Activated naive CD8-positive, alpha-beta T cell treated with anti-CD3 and anti-CD28 coated beads for 36 hours (primary cell): Measurements from ENCODE around the gene MUC4. TPM values are rescaled to one million over a fixed set of nuclear protein-coding genes. Genes with fewer than 3 reads are reported as not detected.
"Not testable (repeated sequence)": the region's sequence is repeated elsewhere in the genome, so short reads cannot be mapped to it uniquely, and the experiment has no call there.

Source experiments
- DNase-seq: peaks from one replicate; pipeline ENCODE4 v3.0.0; 2021
- H3K27ac Mint-ChIP-seq: one replicate; pipeline ENCODE4 v1.8.0; 2022; ENCODE audit warnings: mild to moderate bottlenecking, moderate library complexity, mixed read lengths
- H3K27me3 Mint-ChIP-seq: one replicate; pipeline ENCODE4 v1.8.0; 2022; ENCODE audit warnings: mild to moderate bottlenecking, mixed read lengths
- H3K36me3 Mint-ChIP-seq: one replicate; pipeline ENCODE4 v1.8.0; 2021; ENCODE audit warnings: mild to moderate bottlenecking, mixed read lengths
- H3K4me1 Mint-ChIP-seq: one replicate; pipeline ENCODE4 v1.8.0; 2021; ENCODE audit warnings: mixed read lengths
- H3K4me3 Mint-ChIP-seq: one replicate; pipeline ENCODE4 v1.8.0; 2022; ENCODE audit warnings: mild to moderate bottlenecking, moderate library complexity, mixed read lengths
- H3K9me3 Mint-ChIP-seq: one replicate; pipeline ENCODE4 v1.8.0; 2022; ENCODE audit warnings: mixed read lengths
- total RNA-seq, 2 experiments: library from RNA; stranded (reverse); gene quantifications; one replicate each; pipeline ENCODE4 v1.2.3, GENCODE V29; 2021

Gene MUC4
- total RNA-seq, 2 experiments from 2014 or later, result 0.08 to 0.14 TPM

DNA sequence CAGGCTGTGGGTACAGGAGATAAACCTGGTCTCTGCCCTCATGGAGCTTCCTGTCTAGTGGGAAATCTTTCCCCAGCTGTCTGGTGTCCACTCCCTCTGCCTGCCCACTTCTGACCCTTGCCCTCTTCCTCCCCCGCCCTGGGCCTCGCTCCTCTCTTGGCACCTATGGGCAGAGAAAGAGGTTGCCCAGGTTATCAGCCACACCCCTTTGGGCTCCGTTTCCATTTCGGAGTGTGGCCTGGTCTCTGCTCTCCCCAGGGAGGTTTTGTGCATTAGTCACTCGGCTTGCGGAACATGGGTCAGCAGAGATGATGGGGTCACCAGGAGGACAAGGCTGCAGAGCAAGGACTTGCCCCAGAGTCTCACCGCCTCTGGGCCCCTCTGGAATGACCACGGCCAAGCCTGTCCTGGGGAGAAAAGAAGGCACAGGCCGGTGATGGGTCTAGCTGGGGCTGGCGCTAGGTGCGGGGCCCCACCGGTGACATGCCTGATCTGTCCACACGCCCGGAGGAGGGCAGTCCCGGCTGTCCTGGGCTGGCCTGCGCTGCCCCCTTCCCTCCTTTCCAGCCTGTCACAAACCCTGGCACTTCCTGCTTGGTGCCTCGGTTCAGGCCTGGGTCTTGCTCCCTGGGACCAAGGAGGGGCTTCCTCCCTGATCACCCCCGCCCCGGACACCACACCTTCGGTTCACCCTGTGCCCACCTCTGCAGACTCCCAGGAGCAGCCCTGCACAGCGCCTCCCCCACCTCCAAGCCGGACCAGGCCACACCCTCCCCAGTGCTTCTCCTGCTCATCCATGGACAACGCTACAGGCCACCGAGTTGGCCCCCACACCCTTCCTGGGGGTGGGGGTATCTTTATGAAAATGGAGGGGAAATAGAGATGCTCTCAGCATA, 35.6 kb upstream of the MUC4 start:
- Mint-ChIP-seq H3K9me3 (no peaks in the 10 kb centered on the region), H3K4me3 (no peak overlapping the region), H3K4me1 (peaks cover 9% of the 10 kb centered on the region), H3K27me3 (peaks cover 16% of the 10 kb centered on the region), H3K36me3 (no peaks in the 10 kb centered on the region), H3K27ac (no peak overlapping the region)
- no peak for DNase-seq

DNA sequence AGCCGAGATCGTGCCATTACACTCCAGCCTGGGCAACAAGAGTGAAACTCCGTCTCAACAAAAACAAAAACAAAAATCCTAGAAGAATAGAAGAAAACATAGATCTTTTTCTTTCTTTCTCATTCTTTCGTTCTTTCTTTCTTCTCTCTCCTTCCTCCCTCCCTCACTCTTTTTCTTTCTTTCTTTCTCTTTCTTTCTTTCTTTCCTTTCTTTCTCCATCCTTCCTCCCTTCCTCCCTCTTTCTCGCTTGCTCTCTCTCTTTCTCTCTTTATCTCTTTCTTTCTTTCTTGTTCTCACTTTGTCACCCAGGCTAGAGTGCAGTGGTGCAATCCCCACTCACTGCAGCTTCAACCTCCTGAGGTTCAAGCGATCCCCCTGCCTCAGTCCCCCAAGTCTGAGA, 33.8 kb upstream of the MUC4 start:
- H3K27ac Mint-ChIP-seq, result no peak overlapping the region
- H3K4me3 Mint-ChIP-seq, result no peak overlapping the region
- H3K27me3 Mint-ChIP-seq, result peaks cover 10% of the 10 kb centered on the region
- no peak for DNase-seq
- H3K4me1 Mint-ChIP-seq, result peaks cover 2% of the 10 kb centered on the region
- H3K9me3 Mint-ChIP-seq, result no peaks in the 10 kb centered on the region
- no peaks in the 10 kb centered on the region for H3K36me3 Mint-ChIP-seq

GRCh38 chr3:195844671-195845218, 33.0 kb upstream of the MUC4 start:
- Mint-ChIP-seq H3K4me3 (no peak overlapping the region), H3K9me3 (no peaks in the 10 kb centered on the region), H3K27me3 (peaks cover 10% of the 10 kb centered on the region), H3K36me3 (no peaks in the 10 kb centered on the region), H3K4me1 (peaks cover 2% of the 10 kb centered on the region), H3K27ac (no peak overlapping the region)
- no peak for DNase-seq

DNA sequence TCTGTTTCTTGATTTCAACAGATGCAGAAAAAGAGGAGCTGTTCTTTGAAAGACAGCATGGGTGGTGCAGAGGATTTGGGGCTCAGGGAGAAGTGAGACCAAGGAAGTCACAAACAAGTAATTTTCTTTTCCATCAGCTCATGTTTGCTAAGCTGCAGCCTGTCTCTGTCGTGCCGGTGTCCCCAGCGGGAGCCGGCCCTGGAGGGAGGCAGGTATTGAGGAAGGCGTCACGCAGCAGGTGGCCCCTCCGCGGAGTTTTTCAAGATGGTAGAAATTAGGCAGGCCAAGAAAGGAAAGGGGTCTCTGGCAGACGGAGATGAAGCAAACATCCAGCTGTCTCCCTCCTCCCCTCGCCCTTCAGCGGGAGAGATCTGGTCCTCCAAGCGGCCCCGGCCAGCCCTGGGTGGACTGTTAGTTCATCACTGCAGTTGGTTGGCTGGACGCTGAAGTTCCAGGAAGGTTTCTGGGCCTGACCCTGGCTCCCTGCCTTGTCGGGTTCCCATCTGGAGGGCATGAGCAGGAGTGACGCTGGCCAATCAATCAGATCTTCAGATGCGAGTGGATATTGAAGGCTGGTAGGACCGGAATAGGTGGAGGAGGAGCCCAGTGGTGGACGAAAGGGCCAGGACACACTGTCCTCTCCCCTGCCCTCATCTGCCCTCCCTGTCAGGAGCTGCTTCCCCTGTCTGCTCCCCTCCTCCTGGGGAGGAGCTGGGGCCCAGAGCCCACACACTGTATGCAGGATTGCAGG, 27.7 kb upstream of the MUC4 start:
- H3K27me3 Mint-ChIP-seq, result no peaks in the 10 kb centered on the region
- no peaks in the 10 kb centered on the region for H3K9me3 Mint-ChIP-seq
- H3K36me3 Mint-ChIP-seq, result no peaks in the 10 kb centered on the region
- DNase-seq, result no peak
- no peak overlapping the region for H3K4me3 Mint-ChIP-seq
- H3K4me1 Mint-ChIP-seq, result no peaks in the 10 kb centered on the region
- H3K27ac Mint-ChIP-seq, result no peak overlapping the region

- Mint-ChIP-seq H3K4me1 (no peaks in the 10 kb centered on the region), H3K9me3 (no peaks in the 10 kb centered on the region), H3K27me3 (no peaks in the 10 kb centered on the region), H3K36me3 (no peaks in the 10 kb centered on the region), H3K27ac (no peak overlapping the region), H3K4me3 (no peak overlapping the region)
- DNase-seq, result no peak
These were observed 27.0 kb upstream of the MUC4 start for GRCh38 chr3:195838714-195839113.

- no peak overlapping the region for H3K4me3 Mint-ChIP-seq
- H3K27ac Mint-ChIP-seq, result no peak overlapping the region
- no peaks in the 10 kb centered on the region for H3K27me3 Mint-ChIP-seq
These were observed 24.9 kb upstream of the MUC4 start for GRCh38 chr3:195836476-195837135.

GRCh38 chr3:195835791-195836190, 24.1 kb upstream of the MUC4 start:
- Mint-ChIP-seq H3K27ac (no peak overlapping the region), H3K27me3 (no peaks in the 10 kb centered on the region), H3K9me3 (no peaks in the 10 kb centered on the region), H3K4me1 (no peaks in the 10 kb centered on the region), H3K4me3 (no peak overlapping the region), H3K36me3 (no peaks in the 10 kb centered on the region)
- DNase-seq, result no peak

More at GRCh38 chr3:195836476-195837135, 24.9 kb upstream of the MUC4 start:
- no peaks in the 10 kb centered on the region for H3K4me1 Mint-ChIP-seq
- no peaks in the 10 kb centered on the region for H3K36me3 Mint-ChIP-seq
- no peak for DNase-seq
- no peaks in the 10 kb centered on the region for H3K9me3 Mint-ChIP-seq

DNA sequence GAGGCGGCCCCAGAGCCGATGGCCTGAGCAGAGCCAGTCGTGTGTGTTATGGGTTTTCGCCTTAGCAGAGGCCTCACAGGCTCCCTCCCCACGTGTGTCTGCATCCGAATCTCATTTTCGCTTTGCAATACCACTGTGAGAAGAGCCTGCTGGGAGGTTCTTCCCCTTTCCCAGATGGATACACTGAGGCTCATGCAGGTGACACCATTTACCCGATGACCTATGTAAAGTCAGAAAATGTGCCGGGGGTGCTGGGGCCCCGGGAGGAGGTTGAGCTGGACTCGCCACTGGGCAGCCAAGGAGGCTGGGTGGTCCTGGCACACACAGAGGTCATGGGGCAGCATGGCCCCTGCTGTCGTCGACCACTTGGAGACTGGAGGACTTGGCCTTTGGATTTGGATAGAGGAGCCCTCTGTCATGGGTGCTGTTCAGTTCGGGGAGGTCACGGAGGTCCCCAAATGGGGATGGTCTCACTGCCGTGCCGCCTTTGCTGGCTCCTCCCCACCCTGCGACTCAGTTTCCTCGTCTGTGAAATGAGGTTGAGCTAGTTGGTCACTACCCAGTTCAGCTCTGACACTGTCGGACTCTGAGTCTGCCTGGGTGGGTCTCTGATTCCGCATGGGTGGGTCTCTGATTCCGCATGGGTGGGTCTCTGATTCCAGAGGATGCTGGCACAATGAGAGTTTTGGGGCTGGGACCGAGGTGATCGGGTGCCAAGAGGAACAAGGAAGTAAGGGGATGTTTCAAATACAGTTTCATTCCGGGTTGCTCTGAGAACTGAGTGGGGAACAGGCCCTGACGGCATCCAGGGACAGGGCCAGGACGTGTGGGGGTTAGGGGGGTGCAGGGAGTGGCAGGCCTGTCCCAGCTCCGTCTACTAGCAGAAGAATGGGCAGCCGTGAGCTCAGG, 23.2 kb upstream of the MUC4 start:
- DNase-seq, result no peak
- H3K36me3 Mint-ChIP-seq, result no peaks in the 10 kb centered on the region

DNA sequence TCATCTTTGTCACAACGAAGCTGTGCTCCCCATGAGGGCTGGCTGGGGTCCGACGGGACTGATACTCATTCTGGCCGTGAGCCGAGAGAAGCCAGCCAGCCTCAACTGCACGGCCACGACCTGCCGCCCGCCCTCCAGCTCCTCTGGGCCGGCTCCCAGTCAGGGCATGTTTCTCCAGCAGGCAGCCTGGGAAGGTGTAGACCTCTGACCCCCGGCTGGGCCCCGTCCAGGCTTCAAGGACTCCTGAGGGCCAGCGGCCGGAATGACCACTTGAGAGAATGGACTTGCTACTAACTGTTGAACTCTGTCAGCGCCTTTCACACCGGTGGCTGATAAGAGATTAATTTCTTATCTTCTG, 18.1 kb upstream of the MUC4 start:
- no peaks in the 10 kb centered on the region for H3K27me3 Mint-ChIP-seq
- H3K4me1 Mint-ChIP-seq, result no peaks in the 10 kb centered on the region
- H3K4me3 Mint-ChIP-seq, result no peak overlapping the region
- no peak overlapping the region for H3K27ac Mint-ChIP-seq
- no peaks in the 10 kb centered on the region for H3K36me3 Mint-ChIP-seq
- DNase-seq, result no peak
- no peaks in the 10 kb centered on the region for H3K9me3 Mint-ChIP-seq

More for the DNA sequence above, 23.2 kb upstream of the MUC4 start:
- Mint-ChIP-seq H3K9me3 (no peaks in the 10 kb centered on the region), H3K4me3 (no peak overlapping the region), H3K4me1 (no peaks in the 10 kb centered on the region), H3K27me3 (no peaks in the 10 kb centered on the region), H3K27ac (no peak overlapping the region)

DNA sequence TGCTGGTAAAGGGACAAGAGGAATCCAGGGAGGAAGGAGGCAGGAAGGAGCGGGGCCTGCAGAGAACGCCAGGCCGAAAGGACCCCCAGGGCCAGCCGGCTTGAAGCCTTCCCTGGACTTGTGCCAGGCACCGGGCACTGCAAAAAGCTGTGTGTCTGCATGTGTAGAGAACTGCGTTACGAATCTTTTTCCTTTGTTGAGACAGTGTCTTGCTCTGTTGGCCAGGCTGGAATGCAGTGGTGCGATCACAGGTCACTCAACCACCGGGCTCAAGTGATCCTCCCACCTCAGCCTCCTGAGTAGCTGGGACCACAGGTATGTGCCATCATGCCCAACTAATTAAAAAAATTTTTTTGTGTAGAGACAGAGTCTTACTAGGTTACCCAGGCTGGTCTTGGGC, 17.0 kb upstream of the MUC4 start:
- no peak overlapping the region for H3K4me3 Mint-ChIP-seq
- no peak overlapping the region for H3K27ac Mint-ChIP-seq
- H3K4me1 Mint-ChIP-seq, result no peaks in the 10 kb centered on the region
- no peaks in the 10 kb centered on the region for H3K27me3 Mint-ChIP-seq
- DNase-seq, result no peak
- H3K36me3 Mint-ChIP-seq, result no peaks in the 10 kb centered on the region
- H3K9me3 Mint-ChIP-seq, result no peaks in the 10 kb centered on the region

DNA sequence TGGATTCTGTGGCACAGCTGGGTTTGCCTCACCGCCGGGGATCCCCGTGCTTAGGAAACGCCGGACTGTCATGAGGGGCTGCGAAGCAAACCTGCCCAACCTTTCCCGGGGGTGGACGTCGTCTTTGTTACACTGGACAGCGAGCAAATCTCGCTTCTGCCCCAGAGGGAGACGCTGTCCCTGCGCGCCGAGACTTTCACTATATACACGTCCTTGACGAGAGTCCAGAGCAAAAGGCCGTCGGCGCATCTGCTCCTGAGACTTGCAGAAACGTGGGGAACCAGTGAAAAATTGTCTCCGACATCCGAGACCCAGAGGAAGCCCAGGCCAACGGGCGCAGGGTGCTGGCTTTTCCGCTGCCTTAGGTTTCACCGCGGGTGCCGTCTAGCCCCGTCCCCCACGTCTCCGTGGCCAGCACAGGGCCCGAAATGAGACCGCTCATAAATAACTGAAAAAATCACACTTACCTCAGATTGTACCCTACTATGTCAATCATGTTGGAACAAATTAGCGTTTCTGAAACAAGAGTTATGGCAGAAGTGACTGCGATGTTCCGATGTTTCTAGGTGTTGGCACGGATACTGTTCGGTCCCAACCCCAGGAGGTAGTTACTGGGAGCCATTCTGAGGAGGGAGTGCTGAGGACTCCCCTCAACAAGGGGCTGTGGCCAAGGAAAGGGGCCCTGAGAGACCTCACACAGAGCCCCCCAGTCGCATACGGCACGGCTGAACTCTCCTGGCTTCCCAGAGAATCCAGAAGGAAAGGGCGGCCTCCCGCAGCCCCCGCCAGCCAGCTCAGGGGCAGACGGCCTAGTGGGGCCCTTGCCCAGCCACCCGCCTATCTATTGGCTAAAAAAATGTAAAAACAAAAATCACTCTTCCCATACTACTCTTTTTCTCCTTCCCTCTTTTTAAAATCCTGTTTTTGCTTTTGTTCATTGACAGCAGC, 14.4 kb upstream of the MUC4 start:
- Mint-ChIP-seq H3K4me1 (no peaks in the 10 kb centered on the region), H3K27ac (no peak overlapping the region), H3K4me3 (no peak overlapping the region), H3K9me3 (no peaks in the 10 kb centered on the region), H3K27me3 (no peaks in the 10 kb centered on the region), H3K36me3 (no peaks in the 10 kb centered on the region)
- no peak for DNase-seq

- H3K4me1 Mint-ChIP-seq, result no peaks in the 10 kb centered on the region
- H3K27ac Mint-ChIP-seq, result no peak overlapping the region
- no peaks in the 10 kb centered on the region for H3K27me3 Mint-ChIP-seq
- DNase-seq, result no peak
- H3K36me3 Mint-ChIP-seq, result no peaks in the 10 kb centered on the region
- no peaks in the 10 kb centered on the region for H3K9me3 Mint-ChIP-seq
- no peak overlapping the region for H3K4me3 Mint-ChIP-seq
These were observed 13.5 kb upstream of the MUC4 start for GRCh38 chr3:195825191-195825588.

GRCh38 chr3:195824425-195825190, 12.9 kb upstream of the MUC4 start:
- not testable (repeated sequence) for H3K9me3 Mint-ChIP-seq, H3K4me3 Mint-ChIP-seq

More at GRCh38 chr3:195824425-195825190, 12.9 kb upstream of the MUC4 start:
- DNase-seq, H3K27ac Mint-ChIP-seq, H3K27me3 Mint-ChIP-seq, H3K36me3 Mint-ChIP-seq, H3K4me1 Mint-ChIP-seq: not testable (repeated sequence)
